Progenitor cell of endocrine pancreas (in vitro differentiated cells): ENCODE results near the gene ZDHHC5. TPM values are rescaled to one million over a fixed set of nuclear protein-coding genes. Genes with fewer than 3 reads are reported as not detected.
"Not testable (repeated sequence)": the region's sequence is repeated elsewhere in the genome, so short reads cannot be mapped to it uniquely, and the experiment has no call there.

Experiments used
- DNase-seq: peaks from one replicate; pipeline ENCODE4 v3.0.0; 2021; ENCODE audit warnings: low spot score; ENCODE audit not compliant: unreplicated experiment
- H3K27ac Mint-ChIP-seq: 2 replicates; pipeline ENCODE4 v1.8.0; 2021; ENCODE audit warnings: mild to moderate bottlenecking, moderate library complexity, mixed read lengths
- H3K27me3 Mint-ChIP-seq: 2 replicates; pipeline ENCODE4 v1.8.0; 2021; ENCODE audit warnings: mixed read lengths
- H3K36me3 Mint-ChIP-seq: 2 replicates; pipeline ENCODE4 v1.8.0; 2022; ENCODE audit warnings: mixed read lengths; ENCODE audit not compliant: insufficient read depth
- H3K4me1 Mint-ChIP-seq: 2 replicates; pipeline ENCODE4 v1.8.0; 2021; ENCODE audit warnings: low read depth, mixed read lengths
- H3K4me3 Mint-ChIP-seq: 2 replicates; pipeline ENCODE4 v1.8.0; 2021; ENCODE audit warnings: low read depth, mild to moderate bottlenecking, moderate library complexity, mixed read lengths
- H3K9me3 Mint-ChIP-seq: 2 replicates; pipeline ENCODE4 v1.8.0; 2021; ENCODE audit warnings: low read depth, mixed read lengths
- CTCF ChIP-seq: fragments of 200-600 bp; sonication (generic); IDR thresholded peaks from one replicate; pipeline ENCODE4 v1.5.0; 2021; ENCODE audit warnings: antibody characterized with exemption, mild to moderate bottlenecking; ENCODE audit not compliant: unreplicated experiment
- total RNA-seq: library from RNA; stranded (reverse); gene quantifications from 2 replicates; pipeline ENCODE4 v1.2.1, GENCODE V29; 2021

The ZDHHC5 gene
- total RNA-seq, 1 donor from 2014 or later, result 56.7 TPM

GRCh38 chr11:57713835-57714234 is 45.9 kb downstream of the ZDHHC5 start:
- Mint-ChIP-seq H3K36me3 (peaks cover 17% of the 10 kb centered on the region), H3K4me3 (peak overlapping the region; percentile 98), H3K27ac (peak overlapping the region; percentile 40), H3K9me3 (no peaks in the 10 kb centered on the region), H3K27me3 (no peaks in the 10 kb centered on the region), H3K4me1 (peaks cover 23% of the 10 kb centered on the region)
- no peak for TF ChIP-seq CTCF
- no peak for DNase-seq

- H3K27ac Mint-ChIP-seq, DNase-seq, H3K4me3 Mint-ChIP-seq, H3K9me3 Mint-ChIP-seq, H3K27me3 Mint-ChIP-seq: not testable (repeated sequence)
- Mint-ChIP-seq H3K4me1 (peaks cover 14% of the 10 kb centered on the region), H3K36me3 (peaks cover 14% of the 10 kb centered on the region)
Measured at GRCh38 chr11:57716726-57717125, 48.8 kb downstream of the ZDHHC5 start.

GRCh38 chr11:57727185-57727584 is 59.3 kb downstream of the ZDHHC5 start:
- Mint-ChIP-seq H3K4me3 (no peak overlapping the region), H3K9me3 (no peaks in the 10 kb centered on the region), H3K4me1 (no peaks in the 10 kb centered on the region), H3K27ac (peak overlapping the region; percentile 88), H3K36me3 (peaks cover 4% of the 10 kb centered on the region), H3K27me3 (no peaks in the 10 kb centered on the region)
- TF ChIP-seq CTCF, result no peak
- DNase-seq, result no peak

GRCh38 chr11:57728829-57729228 is 60.9 kb downstream of the ZDHHC5 start:
- no peak overlapping the region for H3K4me3 Mint-ChIP-seq
- H3K27ac Mint-ChIP-seq, result peak overlapping the region; percentile 71
- no peaks in the 10 kb centered on the region for H3K27me3 Mint-ChIP-seq
- TF ChIP-seq CTCF, result no peak
- peaks cover 4% of the 10 kb centered on the region for H3K36me3 Mint-ChIP-seq
- DNase-seq, result no peak
- H3K9me3 Mint-ChIP-seq, result no peaks in the 10 kb centered on the region
- no peaks in the 10 kb centered on the region for H3K4me1 Mint-ChIP-seq

GRCh38 chr11:57729479-57729878 is 61.6 kb downstream of the ZDHHC5 start:
- TF ChIP-seq CTCF, result no peak
- peaks cover 4% of the 10 kb centered on the region for H3K36me3 Mint-ChIP-seq
- H3K27me3 Mint-ChIP-seq, result no peaks in the 10 kb centered on the region
- no peak for DNase-seq
- H3K4me3 Mint-ChIP-seq, result no peak overlapping the region
- no peaks in the 10 kb centered on the region for H3K9me3 Mint-ChIP-seq
- H3K4me1 Mint-ChIP-seq, result no peaks in the 10 kb centered on the region
- H3K27ac Mint-ChIP-seq, result no peak overlapping the region

GRCh38 chr11:57732661-57733060 is 64.7 kb downstream of the ZDHHC5 start:
- H3K4me3 Mint-ChIP-seq, result no peak overlapping the region
- peaks cover 9% of the 10 kb centered on the region for H3K36me3 Mint-ChIP-seq
- no peaks in the 10 kb centered on the region for H3K9me3 Mint-ChIP-seq
- H3K27me3 Mint-ChIP-seq, result no peaks in the 10 kb centered on the region
- DNase-seq, result no peak
- peaks cover 16% of the 10 kb centered on the region for H3K4me1 Mint-ChIP-seq
- no peak overlapping the region for H3K27ac Mint-ChIP-seq
- no peak for TF ChIP-seq CTCF
